ENCODE data around the gene IDH3A.

Gene IDH3A

GRCh38 chr15:78203346-78204225 lies 54.4 kb downstream of the IDH3A start:
- TF ChIP-seq, protein P1, sequence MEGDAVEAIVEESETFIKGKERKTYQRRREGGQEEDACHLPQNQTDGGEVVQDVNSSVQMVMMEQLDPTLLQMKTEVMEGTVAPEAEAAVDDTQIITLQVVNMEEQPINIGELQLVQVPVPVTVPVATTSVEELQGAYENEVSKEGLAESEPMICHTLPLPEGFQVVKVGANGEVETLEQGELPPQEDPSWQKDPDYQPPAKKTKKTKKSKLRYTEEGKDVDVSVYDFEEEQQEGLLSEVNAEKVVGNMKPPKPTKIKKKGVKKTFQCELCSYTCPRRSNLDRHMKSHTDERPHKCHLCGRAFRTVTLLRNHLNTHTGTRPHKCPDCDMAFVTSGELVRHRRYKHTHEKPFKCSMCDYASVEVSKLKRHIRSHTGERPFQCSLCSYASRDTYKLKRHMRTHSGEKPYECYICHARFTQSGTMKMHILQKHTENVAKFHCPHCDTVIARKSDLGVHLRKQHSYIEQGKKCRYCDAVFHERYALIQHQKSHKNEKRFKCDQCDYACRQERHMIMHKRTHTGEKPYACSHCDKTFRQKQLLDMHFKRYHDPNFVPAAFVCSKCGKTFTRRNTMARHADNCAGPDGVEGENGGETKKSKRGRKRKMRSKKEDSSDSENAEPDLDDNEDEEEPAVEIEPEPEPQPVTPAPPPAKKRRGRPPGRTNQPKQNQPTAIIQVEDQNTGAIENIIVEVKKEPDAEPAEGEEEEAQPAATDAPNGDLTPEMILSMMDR (IDR thresholded peaks at IDR 0.05; ENCODE audit: low read length, missing control alignments): no peak
- H3K4me3 ChIP-seq (replicated peaks; ENCODE audit: low read depth, low read length): no peak overlapping the region
- DNase-seq (ENCODE audit: low read depth): no peak

- TF ChIP-seq, protein P1 (IDR thresholded peaks at IDR 0.05; ENCODE audit: low read length, missing control alignments): no peak
- DNase-seq (ENCODE audit: low read depth): peak; percentile 27
- H3K4me3 ChIP-seq (replicated peaks; ENCODE audit: low read depth, low read length): no peak overlapping the region
These were observed 55.5 kb downstream of the IDH3A start for GRCh38 chr15:78204351-78205309.

DNA sequence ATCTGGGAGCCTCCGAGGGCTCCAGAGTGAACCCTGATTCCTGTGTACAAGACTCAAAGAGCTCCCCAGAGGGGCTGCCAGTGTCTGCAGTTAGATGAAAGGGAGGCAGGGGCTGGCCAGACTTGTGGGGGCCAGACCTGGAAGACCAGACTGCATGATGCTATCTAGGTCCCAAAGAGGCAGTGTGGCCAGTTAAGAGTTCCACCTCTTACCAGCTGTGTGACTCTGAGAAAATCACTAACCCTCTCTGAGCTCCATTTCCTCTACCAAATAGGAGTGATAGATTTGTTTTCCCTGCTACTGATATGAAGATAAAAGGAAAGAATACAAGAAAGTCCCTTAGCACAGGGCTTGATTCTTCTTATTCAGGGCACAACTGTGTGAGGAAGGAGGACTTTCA lies 56.2 kb downstream of the IDH3A start:
- TF ChIP-seq, protein P1 (IDR thresholded peaks at IDR 0.05; ENCODE audit: low read length, missing control alignments): no peak
- no peak overlapping the region for H3K4me3 ChIP-seq (replicated peaks; ENCODE audit: low read depth, low read length)
- DNase-seq (ENCODE audit: low read depth): no peak

DNA sequence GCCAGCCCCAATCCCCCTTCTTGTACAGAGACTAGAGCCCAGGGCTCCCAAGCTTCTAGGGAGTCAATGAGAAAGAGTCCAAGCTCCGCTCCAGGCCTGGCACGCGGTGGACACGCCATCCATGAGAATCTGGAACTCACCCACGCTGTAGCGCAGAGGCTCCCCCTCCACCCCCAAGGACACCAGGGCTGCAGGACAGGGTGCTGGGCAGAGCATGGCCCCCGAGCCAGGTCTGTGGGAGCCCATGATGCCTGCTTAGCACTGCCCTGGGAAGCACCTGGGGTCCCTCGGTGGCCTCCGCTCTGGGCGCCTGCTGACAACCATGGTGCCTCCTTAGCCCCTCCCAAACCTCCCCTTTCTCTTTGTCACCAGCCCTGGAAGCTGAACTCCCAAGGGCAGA lies 56.7 kb downstream of the IDH3A start:
- TF ChIP-seq, protein P1 (IDR thresholded peaks at IDR 0.05; ENCODE audit: low read length, missing control alignments): no peak
- H3K4me3 ChIP-seq (replicated peaks; ENCODE audit: low read depth, low read length): no peak overlapping the region
- no peak for DNase-seq (ENCODE audit: low read depth)

- TF ChIP-seq, protein P1 (IDR thresholded peaks at IDR 0.05; ENCODE audit: low read length, missing control alignments): no peak
- peak; percentile 27 for DNase-seq (ENCODE audit: low read depth)
- H3K4me3 ChIP-seq (replicated peaks; ENCODE audit: low read depth, low read length): no peak overlapping the region
These were observed 57.4 kb downstream of the IDH3A start for GRCh38 chr15:78206326-78207109.

DNA sequence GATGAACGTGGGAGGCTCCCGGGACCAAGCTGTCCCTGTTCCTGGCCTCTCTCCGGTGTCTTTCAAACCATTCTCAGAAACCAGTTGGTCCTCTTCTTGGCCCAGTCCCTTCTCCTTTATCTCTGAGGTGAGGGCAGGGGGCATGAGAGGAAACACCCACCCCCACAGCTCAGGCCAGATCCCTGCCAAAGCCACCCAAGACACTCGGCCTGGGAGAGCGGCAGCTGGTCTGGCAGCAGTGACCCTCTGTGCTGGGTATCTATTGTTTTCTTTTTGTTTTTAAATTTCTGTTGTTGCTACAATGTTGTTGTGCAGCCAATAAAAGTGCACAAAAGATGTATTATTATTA lies 57.9 kb downstream of the IDH3A start:
- H3K4me3 ChIP-seq (replicated peaks; ENCODE audit: low read depth, low read length): no peak overlapping the region
- DNase-seq (ENCODE audit: low read depth): no peak
- TF ChIP-seq, protein P1 (IDR thresholded peaks at IDR 0.05; ENCODE audit: low read length, missing control alignments): no peak
